ENCODE data around the gene ESYT3.
"Not testable (repeated sequence)": the region's sequence is repeated elsewhere in the genome, so short reads cannot be mapped to it uniquely, and the experiment has no call there.

The ESYT3 gene

DNA sequence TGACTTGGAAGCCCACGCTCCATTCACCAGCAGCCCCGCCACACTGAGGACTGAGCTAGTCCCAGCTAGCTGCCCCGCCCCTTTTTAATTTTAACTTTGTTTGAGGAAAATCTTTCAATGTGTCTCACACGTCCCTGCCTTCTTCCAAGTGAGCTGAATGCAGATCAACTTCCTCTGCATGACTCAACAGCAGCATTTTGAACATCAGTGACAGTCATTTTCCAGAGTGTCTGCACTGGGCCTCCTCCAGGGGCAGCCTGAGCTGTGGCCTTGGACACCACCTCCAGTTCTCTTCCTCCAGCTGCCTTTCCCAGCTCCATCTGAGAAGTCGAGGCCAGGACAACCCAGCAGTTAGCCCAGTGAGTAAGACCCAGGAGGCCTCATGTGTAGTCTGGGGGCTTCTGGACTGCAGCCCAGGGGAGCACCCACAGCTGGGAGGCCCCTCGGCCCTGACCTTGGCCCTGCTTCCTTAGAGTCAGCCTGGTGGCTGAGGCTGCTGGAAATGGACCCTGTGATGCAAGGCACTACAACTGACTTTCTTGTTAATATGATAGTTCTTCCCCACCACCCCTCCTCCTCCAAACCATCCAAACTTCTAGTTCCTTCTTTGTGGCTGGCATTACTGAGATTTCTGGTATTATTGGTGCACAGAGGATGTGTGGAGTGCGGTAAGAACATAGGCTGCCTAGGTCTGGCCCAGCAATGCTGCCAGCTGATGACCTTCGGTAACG is 21.4 kb upstream of the ESYT3 start:
- no peak overlapping the region for H3K27ac ChIP-seq
- no peaks in the 10 kb centered on the region for H3K27me3 ChIP-seq (ENCODE audit: insufficient read depth, low read depth, severe bottlenecking)
- no peak overlapping the region for H3K4me3 ChIP-seq (ENCODE audit: low read depth, low read length)
- TF ChIP-seq, protein P1, sequence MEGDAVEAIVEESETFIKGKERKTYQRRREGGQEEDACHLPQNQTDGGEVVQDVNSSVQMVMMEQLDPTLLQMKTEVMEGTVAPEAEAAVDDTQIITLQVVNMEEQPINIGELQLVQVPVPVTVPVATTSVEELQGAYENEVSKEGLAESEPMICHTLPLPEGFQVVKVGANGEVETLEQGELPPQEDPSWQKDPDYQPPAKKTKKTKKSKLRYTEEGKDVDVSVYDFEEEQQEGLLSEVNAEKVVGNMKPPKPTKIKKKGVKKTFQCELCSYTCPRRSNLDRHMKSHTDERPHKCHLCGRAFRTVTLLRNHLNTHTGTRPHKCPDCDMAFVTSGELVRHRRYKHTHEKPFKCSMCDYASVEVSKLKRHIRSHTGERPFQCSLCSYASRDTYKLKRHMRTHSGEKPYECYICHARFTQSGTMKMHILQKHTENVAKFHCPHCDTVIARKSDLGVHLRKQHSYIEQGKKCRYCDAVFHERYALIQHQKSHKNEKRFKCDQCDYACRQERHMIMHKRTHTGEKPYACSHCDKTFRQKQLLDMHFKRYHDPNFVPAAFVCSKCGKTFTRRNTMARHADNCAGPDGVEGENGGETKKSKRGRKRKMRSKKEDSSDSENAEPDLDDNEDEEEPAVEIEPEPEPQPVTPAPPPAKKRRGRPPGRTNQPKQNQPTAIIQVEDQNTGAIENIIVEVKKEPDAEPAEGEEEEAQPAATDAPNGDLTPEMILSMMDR (IDR thresholded peaks at IDR 0.05; ENCODE audit: low read depth, low read length): no peak
- no peaks in the 10 kb centered on the region for H3K36me3 ChIP-seq
- no peaks in the 10 kb centered on the region for H3K9me3 ChIP-seq (ENCODE audit: severe bottlenecking)
- DNase-seq: no peak

DNA sequence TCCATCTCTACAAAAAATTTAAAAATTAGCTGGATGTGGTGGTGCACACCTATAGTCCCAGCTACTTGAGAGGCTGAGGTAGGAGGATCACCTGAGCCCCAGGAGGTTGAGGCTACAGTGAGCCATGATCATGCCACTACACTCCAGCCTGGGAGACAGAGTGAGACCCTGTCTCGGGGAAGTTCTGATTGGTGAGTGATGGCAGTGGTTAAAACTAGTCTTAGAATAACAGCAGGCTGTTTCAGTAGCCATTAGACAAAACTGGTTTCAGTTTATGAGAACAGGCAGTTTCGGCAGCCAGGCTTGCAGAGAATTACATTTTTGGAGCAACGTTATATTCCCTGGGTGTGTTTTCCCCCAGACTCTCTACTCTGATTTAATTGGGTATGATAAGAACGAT is 18.2 kb upstream of the ESYT3 start:
- H3K4me3 ChIP-seq (ENCODE audit: low read depth, low read length); H3K27ac ChIP-seq: not testable (repeated sequence)

DNA sequence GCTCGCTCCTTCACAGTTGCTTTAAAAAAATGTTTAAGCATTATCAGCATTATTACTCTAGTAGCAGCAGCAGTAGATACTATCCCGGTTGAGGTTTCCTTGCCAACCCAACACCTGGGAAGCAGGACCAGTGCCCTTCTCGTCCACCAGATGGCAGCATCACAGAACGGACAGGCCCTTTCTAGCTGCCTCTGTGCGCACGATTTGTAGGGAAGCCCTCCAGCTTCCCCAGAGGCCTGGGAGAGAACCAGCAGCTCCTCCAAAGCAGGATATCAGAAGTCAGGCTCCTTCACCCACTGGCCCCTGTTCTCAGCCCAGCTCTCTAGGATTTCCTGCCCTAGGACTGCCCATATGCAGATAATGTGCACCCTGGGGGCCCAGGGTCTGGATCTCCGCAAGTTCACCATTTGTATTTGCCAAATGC is 16.8 kb upstream of the ESYT3 start:
- H3K27ac ChIP-seq: no peak overlapping the region
- H3K36me3 ChIP-seq: no peaks in the 10 kb centered on the region
- no peaks in the 10 kb centered on the region for H3K9me3 ChIP-seq (ENCODE audit: severe bottlenecking)
- TF ChIP-seq, protein P1 (IDR thresholded peaks at IDR 0.05; ENCODE audit: low read depth, low read length): peak; percentile 94
- no peak overlapping the region for H3K4me3 ChIP-seq (ENCODE audit: low read depth, low read length)
- DNase-seq: peak; percentile 87
- H3K27me3 ChIP-seq (ENCODE audit: insufficient read depth, low read depth, severe bottlenecking): no peaks in the 10 kb centered on the region

More for the DNA sequence above, 18.2 kb upstream of the ESYT3 start:
- not testable (repeated sequence) for H3K27me3 ChIP-seq (ENCODE audit: insufficient read depth, low read depth, severe bottlenecking); DNase-seq; H3K9me3 ChIP-seq (ENCODE audit: severe bottlenecking); H3K36me3 ChIP-seq

- Histone ChIP-seq H3K4me3 (ENCODE audit: low read depth, low read length) (no peak overlapping the region), H3K9me3 (ENCODE audit: severe bottlenecking) (no peaks in the 10 kb centered on the region), H3K27ac (no peak overlapping the region), H3K27me3 (ENCODE audit: insufficient read depth, low read depth, severe bottlenecking) (no peaks in the 10 kb centered on the region), H3K36me3 (no peaks in the 10 kb centered on the region)
- TF ChIP-seq, protein P1 (IDR thresholded peaks at IDR 0.05; ENCODE audit: low read depth, low read length): no peak
- DNase-seq: no peak
These were observed 15.7 kb upstream of the ESYT3 start for GRCh38 chr3:138418601-138419206.

DNA sequence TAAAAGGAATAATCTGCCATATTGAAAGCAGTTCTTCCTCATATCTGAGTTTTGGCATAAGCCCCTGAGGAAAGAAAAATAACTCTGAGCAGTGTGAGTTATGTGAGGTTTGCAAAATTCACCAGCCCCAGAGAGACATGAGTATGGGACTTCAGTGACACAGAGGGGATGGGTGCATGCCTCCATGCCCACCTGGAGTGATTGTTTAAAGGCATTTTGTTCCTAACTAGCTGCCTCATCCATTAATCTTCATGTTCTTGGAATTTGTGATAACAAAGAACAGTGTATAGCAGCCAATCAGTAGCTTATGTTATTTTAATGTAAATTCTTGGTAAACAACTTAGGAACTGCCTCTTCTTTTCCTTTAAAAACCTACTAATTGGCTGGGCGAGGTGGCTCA is 11.1 kb upstream of the ESYT3 start:
- no peak overlapping the region for H3K4me3 ChIP-seq (ENCODE audit: low read depth, low read length)
- H3K36me3 ChIP-seq: no peaks in the 10 kb centered on the region
- H3K27me3 ChIP-seq (ENCODE audit: insufficient read depth, low read depth, severe bottlenecking): no peaks in the 10 kb centered on the region
- no peak overlapping the region for H3K27ac ChIP-seq
- no peaks in the 10 kb centered on the region for H3K9me3 ChIP-seq (ENCODE audit: severe bottlenecking)
- DNase-seq: no peak
- TF ChIP-seq, protein P1 (IDR thresholded peaks at IDR 0.05; ENCODE audit: low read depth, low read length): no peak

DNA sequence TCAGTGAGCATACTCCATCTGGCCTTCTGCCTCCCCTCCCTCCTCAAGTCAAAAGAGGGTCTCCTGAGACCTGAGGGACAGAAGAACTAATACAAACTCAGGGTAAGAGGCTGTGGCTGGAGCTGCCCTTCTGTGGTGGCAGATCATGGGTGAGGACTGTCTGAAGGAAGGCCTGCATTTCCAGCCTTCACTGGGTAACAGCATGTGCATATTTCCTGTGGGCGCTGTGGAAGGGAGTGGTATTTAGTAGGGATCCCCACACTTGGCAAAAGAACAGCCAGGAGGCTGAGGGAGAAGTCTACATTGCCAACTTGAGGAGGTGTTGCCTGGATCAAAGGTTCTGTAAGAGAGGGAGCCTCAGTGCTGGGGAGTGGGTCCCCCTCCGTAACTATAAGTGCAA is 10.1 kb upstream of the ESYT3 start:
- Histone ChIP-seq H3K36me3 (no peaks in the 10 kb centered on the region), H3K27ac (no peak overlapping the region), H3K27me3 (ENCODE audit: insufficient read depth, low read depth, severe bottlenecking) (no peaks in the 10 kb centered on the region), H3K4me3 (ENCODE audit: low read depth, low read length) (no peak overlapping the region), H3K9me3 (ENCODE audit: severe bottlenecking) (no peaks in the 10 kb centered on the region)
- no peak for DNase-seq
- TF ChIP-seq, protein P1 (IDR thresholded peaks at IDR 0.05; ENCODE audit: low read depth, low read length): no peak
